T47D (cell line): ENCODE results near the gene RPP25L.
"Not testable (repeated sequence)": the region's sequence is repeated elsewhere in the genome, so short reads cannot be mapped to it uniquely, and the experiment has no call there.

Source experiments
- DNase-seq, 2 experiments: peaks; one replicate each; pipeline versions ENCODE4 v3.0.0 to v3.0.0-alpha.2; 2011 to 2012; ENCODE audit warnings: low read depth in 1 of 2, low spot score in 1 of 2
- JUND ChIP-seq: IDR thresholded peaks from 2 replicates; pipeline ENCODE4 v1.6.1; 2012; ENCODE audit warnings: low read depth
- in situ Hi-C: cut with HindIII; loops from 2 replicates; pipeline ENCODE4 v1.10.0; 2016; ENCODE audit warnings: low sequenced_read_pairs, low pct_unique_long_range_greater_than_20kb

The RPP25L gene

GRCh38 chr9:34648673-34649072 is 36.8 kb upstream of the RPP25L start:
- in situ Hi-C loops = no loop called here
- TF ChIP-seq JUND = no peak
- no peak for DNase-seq

- no peak for DNase-seq
- no peak for TF ChIP-seq JUND
- in situ Hi-C loops = no loop called here
These were observed 35.8 kb upstream of the RPP25L start for GRCh38 chr9:34647651-34648050.

GRCh38 chr9:34647084-34647403 is 35.1 kb upstream of the RPP25L start:
- in situ Hi-C loops = no loop called here
- DNase-seq = no peak
- no peak for TF ChIP-seq JUND

GRCh38 chr9:34646211-34647083 is 34.5 kb upstream of the RPP25L start, which contains the start of gene GALT:
GALT (plus strand) TSS chr9:34646675; CDS start chr9:34646705, 30 bp downstream.
- in situ Hi-C loops = no loop called here
- DNase-seq = peak; percentile 75 to 87
- TF ChIP-seq JUND = no peak

DNA sequence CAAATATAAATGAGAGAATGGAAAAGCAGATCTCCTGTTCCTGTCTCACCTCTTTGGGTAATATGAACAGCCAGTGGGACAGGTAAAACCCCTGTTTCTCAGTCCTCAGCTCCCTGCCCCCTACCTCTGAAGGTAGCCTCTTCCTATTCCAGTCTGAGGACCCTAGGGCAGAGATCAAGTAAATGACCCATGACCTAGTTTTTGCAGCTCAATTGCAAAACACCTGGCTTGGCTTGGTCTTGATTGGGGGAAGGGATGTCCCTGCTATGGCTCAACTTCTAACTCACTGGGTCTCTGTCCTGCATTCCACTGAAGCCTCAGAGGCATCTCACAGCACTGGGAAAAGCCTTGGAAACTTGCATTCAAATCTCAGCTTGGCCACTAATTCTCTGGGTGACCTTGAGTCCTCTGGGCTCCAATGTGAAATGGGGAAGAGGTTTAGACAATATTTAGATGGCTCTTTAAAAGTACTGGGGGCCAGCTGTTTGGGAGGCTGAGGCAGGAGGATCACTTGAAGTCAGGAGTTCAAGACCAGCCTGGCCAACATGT is 32.9 kb upstream of the RPP25L start:
- TF ChIP-seq JUND = no peak
- DNase-seq = no peak
- in situ Hi-C loops = no loop called here

DNA sequence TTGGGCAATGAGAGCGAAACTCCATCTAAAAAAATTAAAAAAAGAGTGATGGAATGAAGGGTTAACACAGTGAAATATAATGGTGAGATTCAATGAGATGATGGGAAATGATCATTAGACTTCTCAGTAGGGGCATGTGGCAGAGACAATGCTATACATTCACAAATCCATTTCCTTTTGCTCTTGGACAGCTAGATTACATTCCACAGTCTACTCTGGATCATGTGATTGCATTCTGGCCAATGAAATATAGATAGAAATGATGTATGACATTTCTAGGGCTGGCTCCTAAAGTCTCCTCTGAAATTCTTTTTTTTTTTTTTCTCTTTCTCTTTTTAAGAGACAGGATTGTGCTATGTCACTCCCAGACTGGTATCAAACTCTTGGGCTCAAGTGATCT is 30.8 kb upstream of the RPP25L start:
- TF ChIP-seq JUND = no peak
- in situ Hi-C loops = no loop called here
- DNase-seq = no peak

GRCh38 chr9:34639322-34639721 is 27.4 kb upstream of the RPP25L start:
- DNase-seq, in situ Hi-C loops: not testable (repeated sequence)

DNA sequence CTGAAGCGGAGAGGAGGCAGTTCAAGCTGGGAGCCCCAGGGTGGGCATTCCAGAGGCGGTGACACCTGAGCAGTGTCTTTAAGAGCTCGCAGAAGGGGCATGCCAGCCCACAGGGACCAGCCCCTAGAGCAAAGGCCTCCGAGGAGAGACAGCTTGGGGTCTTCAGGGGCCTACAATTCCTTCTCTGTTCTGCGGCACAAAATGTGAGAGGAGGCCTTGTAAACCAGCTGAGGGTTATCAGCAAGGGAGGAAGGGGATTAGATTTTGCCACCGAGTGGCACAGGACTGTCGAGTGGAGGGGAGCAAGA is 26.2 kb upstream of the RPP25L start:
- TF ChIP-seq JUND = no peak
- DNase-seq = no peak
- in situ Hi-C loops = no loop called here

DNA sequence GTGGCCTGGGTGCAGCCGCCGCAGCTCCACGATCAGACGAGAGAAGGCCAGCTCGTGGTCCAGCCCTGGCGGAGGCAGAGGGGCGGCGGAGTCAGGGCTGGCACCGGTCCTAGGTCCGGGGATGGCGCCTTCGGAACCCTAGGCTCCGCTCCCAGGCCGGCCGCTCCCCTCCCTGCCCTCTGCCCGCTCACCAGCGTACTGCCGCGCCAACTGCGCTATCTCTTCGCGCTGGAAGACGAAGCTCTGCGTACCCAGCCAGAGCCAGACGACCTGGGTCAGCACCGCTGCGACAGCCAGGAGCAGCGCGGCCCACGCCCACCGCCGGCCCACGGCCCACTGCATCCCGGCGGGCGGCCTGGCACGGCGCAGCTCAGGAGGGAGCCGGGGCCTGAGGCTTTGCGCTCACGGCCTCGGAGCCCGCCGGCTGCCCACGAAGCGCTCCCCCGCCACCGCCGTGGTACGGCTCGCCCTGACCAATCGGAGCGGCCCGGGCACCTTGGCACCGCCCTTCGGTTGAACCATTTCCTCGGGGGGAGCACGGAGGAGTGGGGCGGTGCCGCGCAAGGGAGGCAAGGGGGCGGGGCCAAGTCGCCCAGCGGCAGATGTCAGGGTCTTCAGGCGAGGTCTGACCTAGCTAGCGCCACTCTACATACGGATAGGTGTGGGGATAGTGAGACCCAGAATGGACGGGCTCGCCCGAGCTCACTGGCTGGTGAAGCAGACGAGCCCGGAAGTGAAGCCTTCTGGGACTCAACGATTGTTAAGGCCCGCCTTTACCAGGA is 25.6 kb upstream of the RPP25L start, which contains the start of gene SIGMAR1:
TSS of gene SIGMAR1 (minus strand) at position 432 of the 782 bp plus-strand sequence. CDS start at position 342, 90 bp downstream.
- TF ChIP-seq JUND = no peak
- DNase-seq = peak; percentile 69 to 93
- in situ Hi-C loops = no loop called here

DNA sequence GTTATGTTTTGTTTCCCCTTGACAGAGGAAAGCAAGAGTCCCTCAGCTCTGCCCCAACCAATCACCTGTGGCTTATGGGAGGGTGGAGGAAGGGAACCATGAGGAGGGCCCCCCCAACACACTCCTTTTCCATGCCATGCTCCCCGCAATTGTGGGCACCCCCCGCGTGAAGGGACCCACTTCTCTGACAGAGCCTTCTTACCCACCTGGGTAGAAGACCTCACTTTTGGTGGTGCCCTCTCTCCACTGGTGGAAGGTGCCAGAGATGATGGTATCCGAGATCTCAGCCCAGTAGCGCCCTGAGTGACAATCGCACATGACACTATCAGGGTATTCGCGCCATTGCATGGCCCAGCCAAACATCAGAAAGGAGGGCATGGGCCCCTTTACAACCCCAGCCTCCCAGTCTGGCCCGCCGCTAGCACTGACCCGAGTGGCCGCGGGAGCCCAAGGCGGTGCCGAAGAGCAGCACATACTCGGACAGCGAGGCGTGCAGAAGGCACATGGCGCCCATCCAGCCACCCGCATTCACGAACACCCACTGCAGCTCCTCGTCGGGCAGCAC is 25.0 kb upstream of the RPP25L start:
- in situ Hi-C loops = no loop called here
- no peak for TF ChIP-seq JUND
- no peak for DNase-seq

- TF ChIP-seq JUND = no peak
- in situ Hi-C loops = no loop called here
- no peak for DNase-seq
These were observed 23.7 kb upstream of the RPP25L start for GRCh38 chr9:34635556-34635955.

DNA sequence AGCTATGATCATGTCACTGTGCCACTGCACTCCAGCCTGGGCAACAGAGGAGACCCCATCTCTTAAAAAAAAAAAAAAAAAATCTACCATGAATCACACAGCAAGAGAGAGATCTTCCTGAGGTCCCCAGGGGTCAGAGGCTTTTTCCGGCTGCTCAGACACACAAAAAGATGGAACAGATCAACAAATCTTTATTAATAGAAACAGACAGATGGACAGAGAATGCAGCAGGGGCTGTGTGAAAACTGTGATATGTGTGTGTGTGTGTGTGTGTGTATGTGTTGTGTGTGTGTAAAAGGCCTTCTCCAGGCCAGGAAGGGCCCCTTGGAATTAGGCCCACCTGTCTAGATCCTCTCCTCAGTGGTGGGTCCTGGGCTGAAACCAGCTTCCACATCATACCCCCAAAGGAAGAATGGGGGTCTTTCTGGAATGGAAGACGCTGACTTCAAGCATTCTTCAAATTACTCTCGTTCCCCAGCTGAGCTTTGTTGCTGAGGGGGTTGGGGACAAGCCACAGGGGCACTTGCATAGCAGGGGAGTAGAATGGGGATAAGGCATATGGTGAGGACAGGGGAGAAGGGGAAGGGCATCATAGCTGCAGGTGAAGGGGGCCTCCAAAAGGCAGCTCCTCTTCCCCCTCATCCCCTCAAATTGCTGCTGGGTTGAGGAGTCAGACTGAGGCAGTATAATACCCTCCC is 22.8 kb upstream of the RPP25L start:
- no peak for DNase-seq
- no peak for TF ChIP-seq JUND
- in situ Hi-C loops = no loop called here
